T-helper 22 cell (primary cell): ENCODE measurements around the gene CPLANE2.

Experiments used
- DNase-seq: peaks from one replicate; pipeline ENCODE4 v3.0.0-alpha.2; 2020; ENCODE audit warnings: low read depth

The CPLANE2 gene

DNA sequence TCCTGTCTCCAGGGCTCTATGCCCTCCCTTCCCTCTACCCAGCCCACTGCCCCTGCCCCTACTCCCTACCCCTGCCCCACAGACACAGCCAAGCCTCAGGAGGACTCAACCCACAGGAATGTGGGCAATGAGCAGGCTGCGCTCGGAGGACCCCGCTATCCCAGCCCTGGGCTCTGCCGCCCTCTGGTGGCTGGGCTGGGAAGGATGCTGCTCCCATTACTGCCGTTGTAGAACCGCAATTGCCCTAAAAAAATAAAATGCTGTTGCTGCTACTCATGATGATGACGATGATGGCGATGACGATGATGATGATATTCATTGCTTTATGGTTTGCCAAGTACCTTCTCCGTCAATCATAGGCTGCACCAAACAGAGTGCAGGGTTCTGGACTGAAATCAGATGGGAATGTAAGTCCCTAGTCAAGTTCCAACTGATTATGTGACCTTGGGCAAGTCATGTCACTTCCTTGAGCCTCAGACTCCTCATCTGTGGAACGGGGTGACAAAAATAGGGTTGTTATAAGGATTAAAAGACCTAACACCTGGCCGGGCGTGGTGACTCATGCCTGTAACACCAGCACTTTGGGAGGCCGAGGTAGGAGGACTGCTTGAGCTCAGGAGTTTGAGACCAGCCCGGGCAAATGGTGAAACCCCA is 49.1 kb downstream of the CPLANE2 start:
- peak; percentile 42 for DNase-seq

DNA sequence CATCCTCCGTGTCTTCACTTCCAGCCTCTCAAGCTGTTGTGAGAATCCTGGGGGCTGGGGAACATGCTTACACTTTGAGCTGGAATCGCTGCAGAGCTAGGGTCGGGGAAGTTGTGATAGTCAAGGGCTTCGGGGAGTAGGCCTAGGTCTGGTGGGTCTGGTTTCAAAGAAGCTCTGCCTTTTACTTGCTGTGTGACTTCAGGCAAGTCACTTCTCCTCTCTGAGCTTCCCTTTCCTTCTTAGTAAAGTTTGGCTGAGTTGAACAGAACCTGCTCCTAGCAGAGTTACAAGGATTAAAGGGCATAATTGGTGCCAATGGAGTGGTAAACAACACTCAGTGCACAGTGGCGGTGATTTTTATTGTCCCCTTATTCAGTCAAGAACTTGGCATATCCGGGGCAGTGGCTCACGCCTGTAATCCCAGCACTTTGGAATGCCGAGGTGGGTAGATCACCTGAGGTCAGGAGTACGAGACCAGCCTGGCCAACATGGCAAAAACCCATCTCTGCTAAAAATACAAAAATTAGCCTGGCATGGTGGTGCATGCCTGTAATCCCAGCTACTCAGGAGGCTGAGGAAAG is 50.2 kb downstream of the CPLANE2 start:
- no peak for DNase-seq

DNA sequence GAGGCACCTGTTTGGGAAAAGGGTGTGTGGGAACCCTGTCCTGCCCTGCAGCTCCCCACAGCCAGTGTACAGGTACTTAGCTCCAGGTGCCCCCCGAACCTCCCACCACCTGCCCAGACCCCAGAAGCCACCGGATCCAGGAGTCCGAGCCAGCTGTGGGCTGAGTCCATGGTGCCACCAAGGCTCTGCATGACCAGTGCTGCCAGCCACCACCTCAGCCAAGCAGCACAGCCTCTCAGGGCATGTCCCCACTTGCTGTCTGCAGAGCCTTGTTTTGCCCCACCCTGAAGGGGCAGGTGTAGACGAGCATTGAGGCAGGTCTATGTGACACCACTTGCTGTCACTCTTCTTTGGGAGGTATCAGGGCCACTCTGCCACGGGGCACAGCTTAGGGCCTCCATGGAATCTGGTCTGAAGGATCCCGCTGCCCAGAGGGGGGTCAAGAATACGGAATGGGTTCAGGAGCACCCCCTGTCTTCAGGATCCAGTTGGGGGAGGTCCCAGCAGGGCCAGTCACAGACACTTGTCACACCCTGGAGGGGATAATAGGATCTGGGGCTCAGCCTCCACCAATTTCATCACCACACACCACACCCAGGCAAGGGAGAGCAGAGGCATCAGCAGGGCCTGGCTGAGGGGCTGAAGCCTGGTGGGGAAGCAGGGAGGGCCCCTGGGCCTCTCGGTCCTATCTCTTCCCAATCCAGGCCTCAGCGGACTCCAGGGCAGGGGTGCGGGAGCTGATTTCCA is 52.3 kb downstream of the CPLANE2 start:
- DNase-seq = no peak

DNA sequence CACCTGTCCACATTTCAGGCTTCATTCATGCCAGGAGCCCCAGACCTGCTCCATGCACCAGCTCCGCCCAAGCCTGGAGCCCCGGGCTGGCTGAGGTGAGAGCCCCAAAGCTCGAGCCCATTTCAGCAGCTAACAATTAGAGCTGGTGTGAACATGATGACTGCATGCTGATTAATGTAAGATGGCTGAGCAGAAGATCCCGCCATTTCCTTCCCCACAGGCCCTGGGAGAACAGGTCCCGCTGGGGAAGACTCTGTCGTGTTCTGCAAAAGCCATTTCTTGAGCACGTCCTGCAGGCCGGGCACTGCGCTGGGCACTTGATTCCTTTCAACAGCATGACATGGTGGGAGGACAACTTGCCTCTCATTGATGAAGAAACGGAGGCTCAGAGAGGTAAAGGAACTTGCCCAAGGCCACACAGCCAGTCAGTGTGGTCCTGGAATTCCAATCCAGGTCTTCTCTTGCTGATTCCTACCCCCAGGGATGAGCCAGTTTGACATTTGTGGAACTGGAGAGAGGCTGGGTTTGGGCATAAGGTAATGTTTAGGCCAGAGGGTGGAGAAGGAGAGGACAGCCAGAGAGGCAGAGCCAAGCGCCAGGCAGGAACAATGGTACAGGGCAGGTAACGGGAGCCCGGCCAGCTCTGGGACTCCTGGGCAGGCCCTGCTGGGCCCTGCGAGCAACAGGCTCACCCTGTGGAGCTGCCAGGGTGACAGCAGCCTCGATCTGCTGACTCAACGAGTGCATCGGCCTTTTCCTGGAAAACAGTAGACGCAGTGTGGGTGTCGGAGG is 53.0 kb downstream of the CPLANE2 start:
- no peak for DNase-seq

DNA sequence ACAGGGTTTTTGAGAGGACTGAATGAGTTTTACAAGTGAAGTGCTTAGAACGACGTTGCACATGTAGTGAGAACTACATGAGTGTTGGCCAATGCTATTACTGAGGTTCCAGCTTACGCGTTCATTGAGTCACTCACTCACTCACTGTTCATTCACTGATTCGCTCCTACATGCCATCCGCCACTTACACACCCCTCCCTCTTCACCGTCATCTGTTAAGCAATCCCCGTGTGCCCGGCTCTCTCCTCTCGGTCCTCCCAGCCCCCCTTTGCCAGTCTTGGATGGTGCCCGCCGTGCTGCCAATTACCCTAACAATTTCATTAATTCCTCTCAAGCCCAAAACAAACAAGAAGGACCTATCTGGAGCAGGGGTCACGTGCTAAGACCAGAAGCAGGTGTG is 53.8 kb downstream of the CPLANE2 start:
- DNase-seq = no peak

DNA sequence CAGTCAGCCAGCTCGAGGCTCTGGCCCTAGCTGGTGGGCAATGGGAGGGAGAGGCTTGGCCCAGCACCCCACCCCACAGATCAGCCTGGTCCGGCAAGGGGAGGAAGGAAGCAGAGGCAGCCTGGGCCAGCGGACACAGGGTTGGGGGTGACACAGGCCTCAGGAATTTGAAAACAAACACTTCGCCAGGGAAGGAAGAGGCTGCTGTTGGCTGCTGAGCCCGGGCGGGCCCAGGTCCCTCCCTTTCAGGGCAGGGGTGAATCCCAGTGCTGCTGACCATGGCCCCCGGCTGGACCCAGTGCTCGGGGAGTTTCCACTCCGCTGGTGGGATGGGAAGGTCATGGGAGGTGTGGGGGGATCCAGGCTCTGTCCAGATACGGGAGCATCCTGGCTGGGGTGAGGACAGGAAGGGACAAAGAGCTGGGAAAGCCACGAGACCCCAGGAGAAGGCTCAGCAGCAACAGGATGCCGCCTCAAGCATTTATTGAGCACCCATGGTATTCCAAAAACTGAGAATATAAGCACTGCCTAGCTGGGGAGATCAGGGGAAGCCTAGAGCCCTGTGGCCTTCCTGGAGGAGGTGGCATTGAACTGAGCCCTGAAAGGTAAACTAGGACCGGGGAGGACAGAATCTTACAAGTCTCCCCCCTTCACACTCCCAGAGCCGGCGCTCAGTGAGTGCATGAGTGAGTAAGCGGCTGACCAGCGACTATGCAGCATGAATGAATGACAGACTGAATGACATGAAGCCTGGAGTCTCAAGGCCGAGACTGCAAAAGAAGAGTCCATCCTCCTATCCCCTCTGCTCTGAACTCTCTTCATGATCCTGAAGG is 54.9 kb downstream of the CPLANE2 start:
- no peak for DNase-seq
